ENCODE results near the gene FDX2.
"Not testable (repeated sequence)": the region's sequence is repeated elsewhere in the genome, so short reads cannot be mapped to it uniquely, and the experiment has no call there.

The FDX2 gene

DNA sequence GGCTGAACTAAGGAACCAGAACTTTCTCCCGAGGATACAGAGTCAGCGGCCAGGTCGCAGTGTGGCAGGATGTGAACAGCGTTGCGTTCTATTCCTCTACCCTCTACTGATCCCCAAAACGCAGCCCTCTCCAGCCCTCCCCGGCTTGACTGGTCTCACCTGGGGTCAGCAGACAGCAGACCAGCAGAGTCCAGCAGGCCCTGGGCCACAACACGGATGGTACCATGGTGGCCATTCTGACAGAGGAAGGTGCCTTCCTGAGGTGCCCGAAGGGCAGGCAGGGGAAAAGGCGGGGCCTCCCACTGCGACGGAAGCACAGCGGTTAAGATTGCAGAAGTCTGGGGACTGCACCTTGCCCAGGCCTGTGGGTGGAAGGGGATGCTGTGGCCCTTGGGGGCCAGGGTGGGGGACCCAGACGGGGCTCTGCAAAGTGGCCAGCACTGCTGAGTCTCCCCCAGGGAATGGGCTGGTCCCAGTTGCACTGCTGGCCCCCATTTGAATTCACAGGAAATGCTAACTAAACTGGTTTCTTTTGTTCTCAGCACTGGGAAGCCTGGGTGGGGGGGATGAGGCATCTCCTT, 23.7 kb upstream of the FDX2 start, which contains the start of gene ICAM3:
Gene ICAM3 (minus strand): TSS at position 245 of the 581 bp plus-strand sequence. CDS start 10 bp downstream, at position 235.
- Mint-ChIP-seq H3K4me3 (peak within 1 kb of the TSS; percentile 98), H3K27me3 (no peaks in the 10 kb centered on the region), H3K36me3 (peaks cover 23% of the 10 kb centered on the region), H3K9me3 (no peaks in the 10 kb centered on the region), H3K27ac (peak within 1 kb of the TSS; percentile 91), H3K4me1 (peaks cover 43% of the 10 kb centered on the region)
- DNase-seq, result peak; percentile 80
- CTCF ChIA-PET, result no interaction called here

DNA sequence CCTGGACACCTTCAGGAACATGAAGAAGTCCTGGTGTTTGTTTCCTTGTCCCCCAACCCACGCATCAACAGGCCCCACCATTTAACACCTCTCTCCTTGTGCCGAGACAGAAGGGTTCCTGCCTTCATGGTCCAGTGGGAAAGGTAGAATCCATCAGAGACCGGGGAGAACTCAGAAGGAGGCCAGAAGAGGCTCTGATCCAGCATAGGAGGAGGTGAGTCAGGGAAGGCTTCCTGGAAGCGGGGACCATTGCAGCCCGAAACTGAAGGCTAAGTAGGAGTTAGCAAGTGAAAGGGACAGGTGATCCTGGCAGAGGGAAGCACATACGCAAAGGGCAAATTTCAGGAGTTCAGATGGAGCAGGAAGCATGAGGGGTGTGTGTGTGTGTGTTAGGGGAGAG, 23.1 kb upstream of the FDX2 start:
- CTCF ChIA-PET, result no interaction called here
- Mint-ChIP-seq H3K4me1 (peaks cover 48% of the 10 kb centered on the region), H3K27ac (peak overlapping the region; percentile 91), H3K27me3 (no peaks in the 10 kb centered on the region), H3K9me3 (no peaks in the 10 kb centered on the region), H3K36me3 (peaks cover 27% of the 10 kb centered on the region), H3K4me3 (peak overlapping the region; percentile 98)
- DNase-seq, result no peak

DNA sequence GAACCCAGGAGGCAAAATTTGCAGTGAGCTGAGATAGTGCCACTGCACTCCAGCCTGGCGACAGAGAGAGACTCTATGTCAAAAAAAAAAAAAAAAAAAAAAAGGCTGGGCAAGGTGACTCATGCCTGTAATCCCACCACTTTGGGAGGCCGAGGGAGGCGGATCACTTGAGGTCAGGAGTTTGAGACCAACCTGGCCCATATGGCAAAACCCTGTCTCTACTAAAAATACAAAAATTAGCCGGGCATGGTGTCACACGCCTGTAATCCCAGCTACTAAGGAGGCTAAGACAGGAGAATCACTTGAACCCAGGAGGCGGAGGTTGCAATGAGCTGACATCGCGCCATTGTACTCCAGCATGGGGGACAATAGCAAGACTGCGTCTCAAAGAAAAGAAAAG, 20.9 kb upstream of the FDX2 start:
- H3K27me3 Mint-ChIP-seq, H3K9me3 Mint-ChIP-seq, DNase-seq, H3K27ac Mint-ChIP-seq, H3K4me3 Mint-ChIP-seq: not testable (repeated sequence)
- peaks cover 68% of the 10 kb centered on the region for H3K4me1 Mint-ChIP-seq
- H3K36me3 Mint-ChIP-seq, result peaks cover 43% of the 10 kb centered on the region
- CTCF ChIA-PET, result interaction anchor here (1.1 kb wide), 1 partner anchor 22 kb away, joined by 3 read pairs; no protein-coding TSS in a partner anchor

DNA sequence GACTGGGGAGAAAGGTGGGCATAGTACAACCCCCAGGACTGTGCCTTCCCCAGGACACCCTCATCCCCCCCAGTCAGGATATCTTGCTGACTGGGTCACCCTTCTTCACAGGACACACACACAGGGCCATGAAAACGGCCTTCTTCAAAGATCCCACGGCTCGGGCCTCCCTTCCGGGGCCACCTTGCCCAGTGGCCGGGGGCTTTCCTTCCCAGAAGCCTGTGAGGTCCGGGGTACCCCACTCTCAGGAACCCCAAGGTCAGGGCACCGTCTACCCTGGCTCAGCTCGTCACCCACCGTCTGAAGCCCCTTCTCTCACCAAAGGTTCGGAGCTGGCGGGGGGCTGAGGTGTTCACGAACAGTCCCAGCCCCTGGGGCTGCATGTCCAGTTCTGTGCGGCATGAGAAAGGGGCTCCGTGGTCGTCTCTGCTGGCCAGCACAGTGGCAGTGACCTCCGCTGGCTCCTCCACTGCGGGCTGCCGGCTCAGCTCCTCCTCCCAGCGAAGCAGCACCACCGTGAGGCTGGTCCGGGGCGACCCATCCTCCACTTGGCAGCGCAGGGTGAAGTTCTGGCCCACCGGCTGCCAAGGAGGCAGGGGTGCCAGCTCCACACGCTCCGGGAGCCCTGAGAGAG, 19.7 kb upstream of the FDX2 start:
- no peak overlapping the region for H3K27ac Mint-ChIP-seq
- peaks cover 65% of the 10 kb centered on the region for H3K4me1 Mint-ChIP-seq
- H3K27me3 Mint-ChIP-seq, result no peaks in the 10 kb centered on the region
- DNase-seq, result no peak
- CTCF ChIA-PET, result no interaction called here
- H3K4me3 Mint-ChIP-seq, result no peak overlapping the region
- peaks cover 43% of the 10 kb centered on the region for H3K36me3 Mint-ChIP-seq
- H3K9me3 Mint-ChIP-seq, result no peaks in the 10 kb centered on the region

- CTCF ChIA-PET, result no interaction called here
- H3K36me3 Mint-ChIP-seq, result peaks cover 50% of the 10 kb centered on the region
- no peaks in the 10 kb centered on the region for H3K9me3 Mint-ChIP-seq
- H3K4me3 Mint-ChIP-seq, result no peak overlapping the region
- H3K27ac Mint-ChIP-seq, result no peak overlapping the region
- DNase-seq, result peak; percentile 54
- H3K27me3 Mint-ChIP-seq, result no peaks in the 10 kb centered on the region
- H3K4me1 Mint-ChIP-seq, result peaks cover 63% of the 10 kb centered on the region
Observed at GRCh38 chr19:10334588-10335351, 19.0 kb upstream of the FDX2 start.

DNA sequence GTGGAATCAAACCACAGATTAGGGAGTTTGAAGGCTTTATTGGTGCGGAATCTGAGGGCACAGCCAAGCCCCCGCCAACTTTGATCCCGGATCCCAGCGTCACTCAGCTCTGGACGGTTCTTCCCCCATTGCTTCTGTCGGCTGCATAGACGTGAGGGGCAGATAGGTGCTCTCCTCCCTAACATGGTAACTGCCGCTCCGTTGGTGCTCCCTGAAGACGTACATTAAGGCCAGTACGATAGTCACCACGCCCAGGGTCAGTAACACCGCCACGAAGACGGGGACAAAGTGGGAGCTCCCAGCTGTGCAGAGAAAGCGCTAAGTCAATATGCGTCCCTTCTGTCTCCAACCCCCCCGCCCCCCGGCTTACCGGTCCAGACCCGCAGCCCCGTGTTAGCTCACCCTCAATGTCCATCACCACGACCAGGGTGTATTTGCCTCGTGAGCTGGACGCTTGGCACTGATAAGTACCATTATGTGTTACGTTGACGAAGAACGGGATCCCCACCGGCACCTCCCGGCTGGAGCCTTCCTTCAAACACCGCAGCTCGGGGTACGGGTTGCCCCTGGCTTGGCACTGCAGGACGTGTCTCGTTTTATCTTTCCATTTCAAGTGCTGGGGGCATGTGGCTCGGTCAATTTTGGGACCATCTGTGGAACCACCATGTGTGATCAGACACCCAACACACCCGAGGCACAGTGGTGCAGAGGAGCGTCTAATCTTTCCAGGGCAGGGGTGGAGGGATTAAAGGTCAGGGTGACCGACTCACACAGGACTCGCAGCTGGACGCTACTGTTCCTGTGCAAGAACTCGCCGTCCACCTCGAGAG, 18.2 kb upstream of the FDX2 start:
- H3K27ac Mint-ChIP-seq, result peak overlapping the region; percentile 93
- peak overlapping the region; percentile 95 for H3K4me3 Mint-ChIP-seq
- DNase-seq, result no peak
- H3K36me3 Mint-ChIP-seq, result peaks cover 51% of the 10 kb centered on the region
- peaks cover 58% of the 10 kb centered on the region for H3K4me1 Mint-ChIP-seq
- CTCF ChIA-PET, result interaction anchor here (1.0 to 1.1 kb wide), 4 partner anchors 11 to 63 kb away, joined by 3 to 9 read pairs (median 6); partner anchors contain the start of gene ICAM1
- no peaks in the 10 kb centered on the region for H3K9me3 Mint-ChIP-seq
- H3K27me3 Mint-ChIP-seq, result no peaks in the 10 kb centered on the region

DNA sequence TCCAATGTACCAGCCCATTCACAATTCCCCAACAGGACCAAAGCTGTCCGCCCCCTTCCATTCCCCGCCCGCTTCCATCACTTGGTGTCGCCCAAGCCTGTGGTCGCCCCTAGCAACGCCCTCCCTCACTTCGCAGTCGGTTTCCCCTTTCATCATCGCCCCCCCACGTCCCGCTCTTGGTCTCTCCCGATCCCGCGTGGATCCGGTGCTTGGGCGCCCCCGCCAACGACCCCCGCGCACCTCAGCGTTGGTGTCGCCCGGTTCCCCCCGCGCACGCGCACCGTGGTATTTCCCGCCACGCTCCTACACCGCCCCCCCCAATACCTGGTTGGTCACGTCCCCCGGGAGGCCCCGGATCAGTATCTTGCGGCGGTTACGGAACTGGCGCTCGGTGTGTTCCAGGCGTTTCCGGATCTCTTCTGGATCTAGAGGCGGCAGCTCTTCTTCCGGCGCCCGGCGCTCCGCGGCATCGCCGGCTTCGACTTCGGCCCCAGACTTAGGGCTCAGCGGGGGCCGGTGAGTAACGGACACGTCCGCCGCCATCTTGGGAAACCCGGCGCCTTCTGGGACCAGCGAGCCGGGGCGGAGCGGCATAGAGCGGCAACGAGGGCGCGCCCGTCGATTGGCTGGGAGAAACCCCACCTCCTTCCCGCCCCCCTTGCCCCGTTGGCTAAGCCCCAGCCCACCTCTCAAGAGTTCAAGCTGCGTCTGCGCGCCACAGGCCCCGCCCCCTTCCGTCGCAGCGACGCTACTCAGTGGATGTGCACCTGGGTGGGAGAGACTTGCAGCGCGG, 17.3 kb upstream of the FDX2 start, which contains the start of gene RAVER1:
Gene RAVER1 (minus strand): TSS at position 565 of the 793 bp plus-strand sequence. CDS start 22 bp downstream, at position 543.
- peak; percentile 99 for DNase-seq
- CTCF ChIA-PET, result interaction anchor here (1.0 to 1.1 kb wide), 4 partner anchors 12 to 62 kb away, joined by 3 to 9 read pairs (median 6); partner anchors contain the start of gene ICAM1
- Mint-ChIP-seq H3K4me1 (peaks cover 50% of the 10 kb centered on the region), H3K27ac (peak within 1 kb of the TSS; percentile 93), H3K9me3 (no peaks in the 10 kb centered on the region), H3K4me3 (peak within 1 kb of the TSS; percentile 95), H3K27me3 (no peaks in the 10 kb centered on the region), H3K36me3 (peaks cover 47% of the 10 kb centered on the region)

DNA sequence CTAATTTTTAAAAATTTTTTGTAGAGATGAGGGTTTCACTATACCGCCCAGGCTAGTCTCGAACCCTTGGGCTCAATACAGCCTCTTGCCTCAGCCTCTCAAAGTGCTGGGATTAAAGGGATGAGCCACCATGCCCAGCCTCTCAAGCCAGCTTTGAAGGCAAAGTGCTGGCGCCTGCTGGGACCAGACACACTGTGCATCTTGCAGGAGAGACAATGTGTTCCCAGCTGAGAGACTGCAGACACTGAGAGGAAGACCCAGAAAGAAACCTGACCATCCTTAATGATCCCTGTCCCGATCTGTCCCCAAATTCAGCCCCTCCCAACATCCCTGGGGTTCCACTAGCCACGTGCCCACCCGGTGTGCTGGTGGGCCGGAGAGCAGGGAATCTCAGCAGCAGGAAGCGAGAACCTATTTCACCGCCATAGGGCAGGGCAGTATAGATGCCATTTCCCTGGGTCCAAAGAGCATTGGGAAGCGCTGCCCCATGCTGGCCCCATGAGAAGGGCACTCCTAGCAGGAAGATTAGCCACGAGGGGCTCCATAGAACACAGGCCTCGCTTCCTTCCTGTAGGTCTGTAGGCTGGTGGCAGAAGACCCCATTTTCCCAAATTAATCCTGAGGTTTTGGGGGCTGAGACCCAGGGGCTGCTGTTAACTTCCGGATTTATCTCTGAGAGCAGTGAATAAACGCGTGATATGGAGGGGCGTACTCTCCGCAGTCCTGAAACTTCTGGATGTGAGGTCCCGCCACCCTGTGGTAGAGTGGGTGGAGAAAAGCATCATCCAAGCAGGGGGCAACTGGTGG, 16.5 kb upstream of the FDX2 start:
- peaks cover 47% of the 10 kb centered on the region for H3K36me3 Mint-ChIP-seq
- CTCF ChIA-PET, result interaction anchor here (1.0 kb wide), 1 partner anchor 12 kb away, joined by 3 read pairs; no protein-coding TSS in a partner anchor
- H3K4me3 Mint-ChIP-seq, result peak overlapping the region; percentile 95
- no peak for DNase-seq
- H3K4me1 Mint-ChIP-seq, result peaks cover 48% of the 10 kb centered on the region
- no peaks in the 10 kb centered on the region for H3K9me3 Mint-ChIP-seq
- no peaks in the 10 kb centered on the region for H3K27me3 Mint-ChIP-seq
- H3K27ac Mint-ChIP-seq, result peak overlapping the region; percentile 93

- no peak overlapping the region for H3K27ac Mint-ChIP-seq
- CTCF ChIA-PET, result no interaction called here
Observed at GRCh38 chr19:10329555-10329954, 13.7 kb upstream of the FDX2 start.

DNA sequence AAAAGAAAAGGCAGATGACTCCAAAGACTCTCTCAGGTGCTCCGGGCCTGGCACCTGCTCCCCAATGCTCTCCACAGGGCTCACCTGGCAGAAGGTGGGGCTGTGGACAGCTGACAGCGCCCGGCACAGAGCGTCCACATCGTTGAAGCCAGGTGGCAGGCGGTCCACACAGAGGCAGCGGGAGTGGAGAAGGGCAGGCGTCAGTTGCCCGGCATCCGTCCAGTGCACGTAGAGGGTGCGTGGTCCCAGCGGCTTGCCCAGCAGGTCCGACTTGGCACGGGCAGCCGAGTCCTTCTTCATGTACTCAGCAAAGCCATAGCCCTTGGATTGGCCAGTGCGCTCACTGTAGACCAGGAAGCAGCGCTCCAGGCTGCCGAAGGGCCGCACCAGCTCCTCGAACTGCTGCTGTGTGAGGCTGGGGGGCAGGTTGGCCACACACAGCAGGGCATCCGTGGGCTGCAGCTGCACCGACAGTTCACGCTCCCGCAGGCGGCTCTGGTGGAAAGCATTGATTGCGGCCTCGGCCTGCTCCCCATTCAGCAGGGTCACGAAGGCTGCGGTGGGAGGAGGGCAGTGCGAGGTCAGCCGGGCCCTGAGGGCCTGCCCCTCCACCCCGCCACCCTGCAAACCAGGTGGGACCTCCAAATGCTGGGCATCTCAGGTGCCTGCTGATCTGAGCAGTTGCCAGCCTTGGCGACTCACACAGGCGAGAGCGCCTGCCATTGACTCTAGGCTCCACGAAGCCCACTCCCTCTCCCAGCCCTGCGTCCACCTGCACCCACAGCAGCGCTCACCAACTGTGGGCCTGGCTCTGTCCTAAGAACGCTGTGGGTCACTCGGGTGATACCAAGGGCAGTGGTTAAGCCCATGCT, 13.0 kb upstream of the FDX2 start:
- Mint-ChIP-seq H3K36me3 (peaks cover 42% of the 10 kb centered on the region), H3K9me3 (no peaks in the 10 kb centered on the region), H3K4me3 (no peak overlapping the region), H3K27me3 (no peaks in the 10 kb centered on the region), H3K4me1 (peaks cover 26% of the 10 kb centered on the region), H3K27ac (no peak overlapping the region)
- DNase-seq, result no peak
- CTCF ChIA-PET, result no interaction called here

More at GRCh38 chr19:10329555-10329954, 13.7 kb upstream of the FDX2 start:
- no peak for DNase-seq
- peaks cover 33% of the 10 kb centered on the region for H3K4me1 Mint-ChIP-seq
- peaks cover 43% of the 10 kb centered on the region for H3K36me3 Mint-ChIP-seq
- no peak overlapping the region for H3K4me3 Mint-ChIP-seq
- H3K27me3 Mint-ChIP-seq, result no peaks in the 10 kb centered on the region
- H3K9me3 Mint-ChIP-seq, result no peaks in the 10 kb centered on the region

- no peak overlapping the region for H3K4me3 Mint-ChIP-seq
- H3K36me3 Mint-ChIP-seq, result peaks cover 37% of the 10 kb centered on the region
- H3K27me3 Mint-ChIP-seq, result no peaks in the 10 kb centered on the region
- peaks cover 18% of the 10 kb centered on the region for H3K4me1 Mint-ChIP-seq
- CTCF ChIA-PET, result no interaction called here
- DNase-seq, result no peak
- H3K9me3 Mint-ChIP-seq, result no peaks in the 10 kb centered on the region
- no peak overlapping the region for H3K27ac Mint-ChIP-seq
Observed at GRCh38 chr19:10327793-10328192, 12.0 kb upstream of the FDX2 start.

- Mint-ChIP-seq H3K27me3 (no peaks in the 10 kb centered on the region), H3K9me3 (no peaks in the 10 kb centered on the region), H3K27ac (no peak overlapping the region), H3K36me3 (peaks cover 35% of the 10 kb centered on the region), H3K4me3 (no peak overlapping the region), H3K4me1 (peaks cover 6% of the 10 kb centered on the region)
- CTCF ChIA-PET, result interaction anchor here (0.7 to 1.8 kb wide), 3 partner anchors 55 to 76 kb away, joined by 4 to 5 read pairs (median 5); no protein-coding TSS in a partner anchor
- no peak for DNase-seq
Observed at GRCh38 chr19:10325732-10326131, 9.9 kb upstream of the FDX2 start.
